LNCaP clone FGC (cell line): Measurements from ENCODE around the gene GPR150.

ENCODE experiments used
- DNase-seq: peaks from one replicate; pipeline ENCODE4 v3.0.0-alpha.2; 2011; ENCODE audit warnings: low read depth
- H3K4me3 ChIP-seq: 2 replicates; pipeline ENCODE4 v1.5.1; 2011; ENCODE audit warnings: mild to moderate bottlenecking, low read depth, low read length, control low read depth
- TF ChIP-seq, protein P1 (sequence below): IDR thresholded peaks from 2 replicates; pipeline ENCODE4 v1.5.1; 2012; ENCODE audit warnings: mild to moderate bottlenecking; ENCODE audit not compliant: control insufficient read depth, insufficient read depth; ENCODE audit errors: extremely low read depth

The GPR150 gene

DNA sequence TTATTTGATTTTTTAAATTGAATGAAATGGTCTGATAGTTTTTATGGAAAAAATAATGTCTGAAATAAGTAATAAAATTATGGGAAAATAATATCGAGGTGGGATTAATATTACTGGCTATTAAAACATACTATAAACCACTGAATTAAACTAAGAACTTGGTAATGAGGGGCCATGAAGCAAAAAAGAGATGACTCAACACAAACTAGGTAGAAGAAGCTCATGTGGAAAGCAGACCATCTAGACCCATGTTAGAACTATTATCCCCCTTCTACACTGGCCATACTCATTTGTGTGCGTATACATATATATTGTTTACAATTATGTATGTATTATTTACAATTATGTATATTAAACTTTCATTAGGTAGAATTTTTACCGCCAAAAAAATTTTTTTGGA is 8.5 kb upstream of the GPR150 start:
- TF ChIP-seq, protein P1, sequence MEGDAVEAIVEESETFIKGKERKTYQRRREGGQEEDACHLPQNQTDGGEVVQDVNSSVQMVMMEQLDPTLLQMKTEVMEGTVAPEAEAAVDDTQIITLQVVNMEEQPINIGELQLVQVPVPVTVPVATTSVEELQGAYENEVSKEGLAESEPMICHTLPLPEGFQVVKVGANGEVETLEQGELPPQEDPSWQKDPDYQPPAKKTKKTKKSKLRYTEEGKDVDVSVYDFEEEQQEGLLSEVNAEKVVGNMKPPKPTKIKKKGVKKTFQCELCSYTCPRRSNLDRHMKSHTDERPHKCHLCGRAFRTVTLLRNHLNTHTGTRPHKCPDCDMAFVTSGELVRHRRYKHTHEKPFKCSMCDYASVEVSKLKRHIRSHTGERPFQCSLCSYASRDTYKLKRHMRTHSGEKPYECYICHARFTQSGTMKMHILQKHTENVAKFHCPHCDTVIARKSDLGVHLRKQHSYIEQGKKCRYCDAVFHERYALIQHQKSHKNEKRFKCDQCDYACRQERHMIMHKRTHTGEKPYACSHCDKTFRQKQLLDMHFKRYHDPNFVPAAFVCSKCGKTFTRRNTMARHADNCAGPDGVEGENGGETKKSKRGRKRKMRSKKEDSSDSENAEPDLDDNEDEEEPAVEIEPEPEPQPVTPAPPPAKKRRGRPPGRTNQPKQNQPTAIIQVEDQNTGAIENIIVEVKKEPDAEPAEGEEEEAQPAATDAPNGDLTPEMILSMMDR = no peak
- no peak overlapping the region for H3K4me3 ChIP-seq

DNA sequence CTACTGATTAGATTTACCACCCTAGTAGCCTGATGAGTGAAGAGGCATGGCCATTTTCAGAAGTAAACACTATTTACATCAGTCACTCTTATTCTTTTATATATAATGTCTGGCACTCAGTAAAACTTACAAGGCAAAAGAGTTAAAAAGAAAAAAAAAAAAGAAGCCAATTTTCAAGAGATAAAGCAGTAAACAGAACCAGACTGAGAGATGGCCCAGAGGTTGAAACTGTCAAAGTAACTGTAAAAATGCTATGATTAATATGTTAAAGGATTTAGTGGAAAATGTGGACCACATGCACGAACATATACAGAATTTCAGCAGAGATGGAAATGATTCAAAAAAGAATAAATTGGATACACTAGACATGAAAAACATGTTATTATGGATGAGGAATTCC is 6.4 kb upstream of the GPR150 start:
- TF ChIP-seq, protein P1 = no peak
- H3K4me3 ChIP-seq = no peak overlapping the region
- no peak for DNase-seq

More for the DNA sequence above, 8.5 kb upstream of the GPR150 start:
- DNase-seq = no peak

DNA sequence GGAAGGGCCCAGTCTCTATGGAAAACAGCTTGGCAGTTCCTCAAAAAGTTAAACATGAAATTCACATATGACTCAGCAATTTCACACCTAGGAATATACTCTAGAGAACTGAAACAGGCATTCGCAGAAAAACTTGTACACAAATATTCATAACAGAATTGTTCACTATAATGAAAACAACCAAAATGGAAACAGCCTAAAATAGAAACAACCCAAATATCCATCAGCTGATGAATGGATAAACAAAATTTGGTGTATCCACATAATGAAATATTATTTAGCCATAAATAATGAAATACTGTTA is 4.8 kb upstream of the GPR150 start:
- TF ChIP-seq, protein P1 = no peak
- no peak for DNase-seq
- no peak overlapping the region for H3K4me3 ChIP-seq

DNA sequence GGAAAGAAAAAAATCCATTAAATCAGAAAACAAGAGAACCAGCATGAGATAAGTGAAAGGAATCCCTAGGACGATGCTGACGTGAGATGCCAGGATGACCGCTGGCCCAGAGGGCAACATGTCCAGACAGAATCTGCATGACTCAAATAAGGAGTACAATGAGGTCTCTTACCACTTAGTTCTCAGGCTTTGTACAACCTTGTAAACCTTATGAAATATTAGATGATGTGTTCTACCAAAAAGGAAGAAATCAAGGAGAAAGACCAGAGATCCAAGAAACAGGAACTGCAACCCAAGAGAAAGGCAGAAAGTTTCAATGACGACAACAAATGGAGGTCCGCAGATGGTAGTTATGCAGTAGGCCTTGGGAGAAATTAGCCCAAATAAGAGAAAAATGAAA is 2.8 kb upstream of the GPR150 start:
- no peak overlapping the region for H3K4me3 ChIP-seq
- no peak for DNase-seq
- TF ChIP-seq, protein P1 = no peak

DNA sequence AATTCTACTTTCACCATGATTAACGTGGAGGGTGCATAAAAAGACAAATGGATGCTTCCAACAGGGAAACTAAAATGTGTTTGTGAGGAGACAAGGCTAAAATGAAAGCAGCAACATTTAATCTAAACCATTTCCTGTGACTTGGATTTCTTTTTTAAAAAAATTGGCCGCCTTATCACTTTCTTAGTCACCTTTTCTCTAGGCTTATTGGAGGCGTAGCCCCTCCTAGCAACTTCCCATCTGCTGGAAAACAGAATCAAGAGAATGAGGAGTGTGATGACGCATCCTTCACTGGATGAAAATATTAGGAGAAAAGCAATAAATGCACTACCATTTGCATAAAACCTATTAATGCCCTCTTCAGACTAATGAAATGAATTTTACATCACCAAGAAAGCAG is 791 bp upstream of the GPR150 start:
- DNase-seq = no peak
- H3K4me3 ChIP-seq = no peak overlapping the region

DNA sequence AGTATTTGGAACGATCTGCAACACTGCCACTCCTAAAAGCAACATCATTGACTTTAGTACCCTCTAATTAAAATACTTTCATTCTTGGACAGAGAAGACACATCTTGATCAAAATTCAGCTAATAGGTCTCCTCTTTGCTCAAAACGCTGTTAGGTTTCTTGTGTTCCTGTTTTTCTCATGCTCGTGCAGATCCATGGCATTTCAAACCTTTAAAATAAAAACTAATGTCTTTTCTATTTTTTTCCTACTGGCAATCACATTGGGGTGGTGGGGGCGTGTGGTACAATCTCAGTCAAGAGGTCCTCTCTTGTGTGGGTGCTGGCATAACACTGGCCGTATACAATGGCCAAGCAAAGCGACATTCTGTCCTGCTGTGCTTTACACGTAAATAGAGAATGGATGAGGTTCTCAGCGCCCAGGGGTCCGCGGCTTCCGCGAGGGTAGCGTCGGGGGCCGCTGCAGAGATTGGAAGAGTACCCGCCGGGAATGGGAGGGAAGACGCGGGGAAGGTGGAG is 315 bp upstream of the GPR150 start:
- TF ChIP-seq, protein P1 = no peak
- no peak overlapping the region for H3K4me3 ChIP-seq
- DNase-seq = no peak

More for the DNA sequence above, 791 bp upstream of the GPR150 start:
- TF ChIP-seq, protein P1 = no peak
